NT2/D1 (cell line): ENCODE data around the gene CLTA.

Source experiments
- YY1 ChIP-seq: IDR thresholded peaks from 2 replicates; pipeline ENCODE4 v1.6.1; 2011; ENCODE audit not compliant: insufficient read length, insufficient read depth
- ZNF274 ChIP-seq: IDR thresholded peaks from 2 replicates; pipeline ENCODE4 v1.6.1; 2011; ENCODE audit warnings: mild to moderate bottlenecking, low read depth, low read length

DNA sequence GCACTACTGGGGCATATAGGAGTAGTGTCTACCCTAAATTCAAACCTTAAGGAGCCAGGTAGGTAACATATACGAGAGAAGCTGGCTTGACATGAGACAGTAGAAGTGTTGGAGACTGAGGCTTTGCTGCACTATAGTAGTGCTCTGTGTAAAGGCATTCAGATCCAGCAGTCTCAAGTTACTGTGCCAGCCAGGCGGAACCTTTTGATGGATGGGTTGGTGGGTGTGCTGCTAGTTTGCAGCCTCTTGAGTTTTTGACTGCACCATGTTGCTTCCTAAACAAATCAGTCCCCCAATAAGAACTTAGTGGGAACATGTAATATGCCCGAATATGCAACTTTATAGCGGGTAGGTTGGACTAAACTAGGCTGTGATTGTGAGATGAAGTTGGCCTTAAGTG lies 1.5 kb downstream of the CLTA start:
- TF ChIP-seq YY1 (no peak), ZNF274 (no peak)
